Measurements from ENCODE around the gene FTO. TPM values are rescaled to one million over a fixed set of nuclear protein-coding genes. Genes with fewer than 3 reads are reported as not detected.

FTO gene
- total RNA-seq, 1 experiment from 2014 or later: 78.3 TPM

DNA sequence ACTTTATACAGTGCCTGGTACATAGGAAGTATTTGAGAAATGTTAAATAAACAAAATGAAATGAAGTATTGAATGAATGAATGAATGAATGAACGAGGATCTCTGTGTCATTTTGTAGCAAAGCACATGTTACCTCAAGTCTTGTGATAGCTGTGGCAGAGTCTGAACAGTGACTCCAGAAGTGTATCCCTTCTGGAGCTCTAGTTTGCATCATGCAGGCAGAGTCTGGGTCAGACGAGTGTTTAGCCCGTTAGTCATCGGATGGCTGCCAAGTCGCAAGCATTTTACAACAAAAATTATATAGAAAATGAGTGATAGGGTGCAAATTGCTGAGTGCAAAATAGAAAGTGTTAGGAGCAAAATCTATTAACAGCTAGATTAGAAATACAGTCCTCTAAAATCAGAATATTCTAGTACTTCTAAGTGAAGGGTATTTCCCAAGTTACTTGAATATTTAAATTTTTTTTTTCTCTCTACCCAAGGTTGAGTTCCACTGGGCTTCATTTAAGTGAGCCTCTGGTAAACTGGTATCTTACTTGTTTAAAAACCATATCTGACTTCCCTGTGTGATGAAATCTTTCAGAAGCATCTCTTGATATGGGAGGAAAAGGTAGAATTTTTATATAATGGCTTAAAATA is 113.3 kb downstream of the FTO start:
- peaks cover 35% of the 10 kb centered on the region for H3K4me1 Mint-ChIP-seq (ENCODE audit: low read depth, unreplicated experiment)
- peaks cover 36% of the 10 kb centered on the region for H3K4me1 ChIP-seq
- POLR2A ChIA-PET: no interaction called here
- no peak overlapping the region for H3K27ac Mint-ChIP-seq (ENCODE audit: unreplicated experiment)
- TF ChIP-seq, protein P1, sequence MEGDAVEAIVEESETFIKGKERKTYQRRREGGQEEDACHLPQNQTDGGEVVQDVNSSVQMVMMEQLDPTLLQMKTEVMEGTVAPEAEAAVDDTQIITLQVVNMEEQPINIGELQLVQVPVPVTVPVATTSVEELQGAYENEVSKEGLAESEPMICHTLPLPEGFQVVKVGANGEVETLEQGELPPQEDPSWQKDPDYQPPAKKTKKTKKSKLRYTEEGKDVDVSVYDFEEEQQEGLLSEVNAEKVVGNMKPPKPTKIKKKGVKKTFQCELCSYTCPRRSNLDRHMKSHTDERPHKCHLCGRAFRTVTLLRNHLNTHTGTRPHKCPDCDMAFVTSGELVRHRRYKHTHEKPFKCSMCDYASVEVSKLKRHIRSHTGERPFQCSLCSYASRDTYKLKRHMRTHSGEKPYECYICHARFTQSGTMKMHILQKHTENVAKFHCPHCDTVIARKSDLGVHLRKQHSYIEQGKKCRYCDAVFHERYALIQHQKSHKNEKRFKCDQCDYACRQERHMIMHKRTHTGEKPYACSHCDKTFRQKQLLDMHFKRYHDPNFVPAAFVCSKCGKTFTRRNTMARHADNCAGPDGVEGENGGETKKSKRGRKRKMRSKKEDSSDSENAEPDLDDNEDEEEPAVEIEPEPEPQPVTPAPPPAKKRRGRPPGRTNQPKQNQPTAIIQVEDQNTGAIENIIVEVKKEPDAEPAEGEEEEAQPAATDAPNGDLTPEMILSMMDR (IDR thresholded peaks at IDR 0.05; ENCODE audit: insufficient read depth in 1 of 2, low read depth in 1 of 2, low read length in 1 of 2, severe bottlenecking in 1 of 2, unreplicated experiment in 1 of 2): no peak
- H3K27me3 Mint-ChIP-seq (ENCODE audit: insufficient read depth, unreplicated experiment): no peaks in the 10 kb centered on the region
- intact Hi-C loops (cut with micrococcal nuclease; ENCODE audit: unreplicated experiment): no loop called here
- DNase-seq: no peak
- no peaks in the 10 kb centered on the region for H3K27me3 ChIP-seq (replicated peaks; ENCODE audit: control insufficient read depth, insufficient read depth, low read length)
- CTCF ChIA-PET: no interaction called here
- no peaks in the 10 kb centered on the region for H3K9me3 Mint-ChIP-seq (ENCODE audit: unreplicated experiment)
- H3K4me3 ChIP-seq (ENCODE audit: low read depth, low read length): no peak overlapping the region
- H3K4me3 Mint-ChIP-seq (ENCODE audit: unreplicated experiment): no peak overlapping the region
- H3K36me3 ChIP-seq (ENCODE audit: control insufficient read depth, insufficient read depth, low read length): peaks cover 1% of the 10 kb centered on the region
- H3K36me3 Mint-ChIP-seq (ENCODE audit: insufficient read depth, unreplicated experiment): peaks cover 18% of the 10 kb centered on the region
- BruUV-seq (replicated peaks): no TSS peak
- no peaks in the 10 kb centered on the region for H3K9me3 ChIP-seq

- peaks cover 36% of the 10 kb centered on the region for H3K4me1 ChIP-seq
- CTCF ChIA-PET: no interaction called here
Measured at GRCh38 chr16:53817812-53818550, 114.0 kb downstream of the FTO start.

DNA sequence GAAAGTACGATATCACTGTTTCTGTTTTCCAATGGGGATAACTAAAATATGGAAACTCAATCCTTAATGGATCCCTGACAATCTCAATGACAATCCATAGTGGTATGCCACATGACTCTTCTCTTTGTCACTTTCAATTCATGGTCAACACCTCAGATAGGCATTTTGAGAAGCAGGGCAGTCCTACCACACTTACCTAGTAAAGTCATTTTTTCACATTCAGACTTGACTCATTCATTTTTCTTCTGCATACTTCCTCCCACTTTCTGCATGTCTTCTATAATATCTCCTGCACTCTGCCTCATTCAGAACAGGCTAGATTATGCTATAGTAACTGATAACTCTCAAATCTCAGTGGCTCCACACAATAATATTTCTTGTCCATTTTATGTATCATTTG is 117.5 kb downstream of the FTO start:
- Mint-ChIP-seq H3K9me3 (ENCODE audit: unreplicated experiment) (no peaks in the 10 kb centered on the region), H3K4me1 (ENCODE audit: low read depth, unreplicated experiment) (peaks cover 12% of the 10 kb centered on the region), H3K27ac (ENCODE audit: unreplicated experiment) (no peak overlapping the region), H3K27me3 (ENCODE audit: insufficient read depth, unreplicated experiment) (no peaks in the 10 kb centered on the region), H3K4me3 (ENCODE audit: unreplicated experiment) (no peak overlapping the region), H3K36me3 (ENCODE audit: insufficient read depth, unreplicated experiment) (no peaks in the 10 kb centered on the region)
- CTCF ChIA-PET: interaction anchor here (0.6 to 0.8 kb wide), 4 partner anchors 10 to 272 kb away, joined by 3 to 5 read pairs (median 4); no protein-coding TSS in a partner anchor
- POLR2A ChIA-PET: no interaction called here
- no peak for DNase-seq
- no peaks in the 10 kb centered on the region for H3K27me3 ChIP-seq (replicated peaks; ENCODE audit: control insufficient read depth, insufficient read depth, low read length)
- TF ChIP-seq, protein P1 (IDR thresholded peaks at IDR 0.05; ENCODE audit: insufficient read depth in 1 of 2, low read depth in 1 of 2, low read length in 1 of 2, severe bottlenecking in 1 of 2, unreplicated experiment in 1 of 2): no peak
- BruUV-seq (replicated peaks): no TSS peak
- H3K4me3 ChIP-seq (ENCODE audit: low read depth, low read length): no peak overlapping the region
- H3K9me3 ChIP-seq: no peaks in the 10 kb centered on the region
- H3K4me1 ChIP-seq: peaks cover 23% of the 10 kb centered on the region
- intact Hi-C loops (cut with micrococcal nuclease; ENCODE audit: unreplicated experiment): no loop called here
- no peaks in the 10 kb centered on the region for H3K36me3 ChIP-seq (ENCODE audit: control insufficient read depth, insufficient read depth, low read length)

More at GRCh38 chr16:53817812-53818550, 114.0 kb downstream of the FTO start:
- DNase-seq: no peak
- Mint-ChIP-seq H3K36me3 (ENCODE audit: insufficient read depth, unreplicated experiment) (peaks cover 18% of the 10 kb centered on the region), H3K9me3 (ENCODE audit: unreplicated experiment) (no peaks in the 10 kb centered on the region), H3K4me3 (ENCODE audit: unreplicated experiment) (no peak overlapping the region), H3K27me3 (ENCODE audit: insufficient read depth, unreplicated experiment) (no peaks in the 10 kb centered on the region), H3K27ac (ENCODE audit: unreplicated experiment) (no peak overlapping the region), H3K4me1 (ENCODE audit: low read depth, unreplicated experiment) (peaks cover 35% of the 10 kb centered on the region)
- POLR2A ChIA-PET: no interaction called here
- H3K27me3 ChIP-seq (replicated peaks; ENCODE audit: control insufficient read depth, insufficient read depth, low read length): no peaks in the 10 kb centered on the region
- intact Hi-C loops (cut with micrococcal nuclease; ENCODE audit: unreplicated experiment): no loop called here
- BruUV-seq (replicated peaks): no TSS peak
- H3K36me3 ChIP-seq (ENCODE audit: control insufficient read depth, insufficient read depth, low read length): peaks cover 1% of the 10 kb centered on the region
- TF ChIP-seq, protein P1 (IDR thresholded peaks at IDR 0.05; ENCODE audit: insufficient read depth in 1 of 2, low read depth in 1 of 2, low read length in 1 of 2, severe bottlenecking in 1 of 2, unreplicated experiment in 1 of 2): no peak
- H3K9me3 ChIP-seq: no peaks in the 10 kb centered on the region
- H3K4me3 ChIP-seq (ENCODE audit: low read depth, low read length): no peak overlapping the region
